HG03108 (cell line): ENCODE measurements around the gene CPXM1.

Experiments used
- ATAC-seq: cut with Tn5 transposase; IDR thresholded peaks from one replicate; pipeline ENCODE4 v1.9.1; 2021; ENCODE audit warnings: moderate library complexity; ENCODE audit not compliant: unreplicated experiment

CPXM1 gene

DNA sequence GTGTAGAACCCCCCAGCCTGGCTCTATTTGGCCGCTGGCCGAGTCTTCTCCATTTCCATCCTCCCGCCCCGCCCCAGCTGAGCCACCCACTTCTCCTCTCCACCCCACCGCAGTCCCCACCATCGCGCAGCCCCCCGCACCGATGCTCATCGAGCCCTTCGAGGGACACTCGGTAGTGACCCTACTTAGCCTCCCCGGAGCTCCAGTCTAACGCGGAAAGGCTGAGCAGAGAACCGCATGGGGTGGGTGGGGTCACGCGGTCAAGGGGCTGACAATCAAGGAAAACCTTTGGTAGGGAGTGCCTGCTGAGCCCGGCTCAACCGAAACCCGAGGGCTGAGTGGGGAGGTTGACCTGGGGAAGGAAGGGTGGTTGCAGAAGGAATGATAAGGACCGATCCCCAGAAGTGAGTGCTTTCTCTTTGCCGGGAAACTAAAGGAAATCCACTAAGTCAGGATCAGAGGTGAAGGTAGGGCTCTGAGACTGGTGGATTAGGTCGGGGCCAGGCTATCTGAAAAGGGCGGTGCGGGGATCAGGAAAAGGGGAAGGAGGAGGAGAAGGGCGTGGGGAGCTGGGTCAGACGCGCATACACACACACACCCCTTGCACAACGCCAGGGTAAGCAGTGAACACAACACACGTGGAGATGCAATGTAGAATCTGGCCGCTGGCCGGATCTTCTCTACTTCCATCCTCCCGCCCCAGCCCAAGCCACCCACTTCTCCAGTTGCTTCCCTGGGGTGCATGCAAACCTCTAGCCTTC lies 49.8 kb downstream of the CPXM1 start:
- ATAC-seq, result no peak

DNA sequence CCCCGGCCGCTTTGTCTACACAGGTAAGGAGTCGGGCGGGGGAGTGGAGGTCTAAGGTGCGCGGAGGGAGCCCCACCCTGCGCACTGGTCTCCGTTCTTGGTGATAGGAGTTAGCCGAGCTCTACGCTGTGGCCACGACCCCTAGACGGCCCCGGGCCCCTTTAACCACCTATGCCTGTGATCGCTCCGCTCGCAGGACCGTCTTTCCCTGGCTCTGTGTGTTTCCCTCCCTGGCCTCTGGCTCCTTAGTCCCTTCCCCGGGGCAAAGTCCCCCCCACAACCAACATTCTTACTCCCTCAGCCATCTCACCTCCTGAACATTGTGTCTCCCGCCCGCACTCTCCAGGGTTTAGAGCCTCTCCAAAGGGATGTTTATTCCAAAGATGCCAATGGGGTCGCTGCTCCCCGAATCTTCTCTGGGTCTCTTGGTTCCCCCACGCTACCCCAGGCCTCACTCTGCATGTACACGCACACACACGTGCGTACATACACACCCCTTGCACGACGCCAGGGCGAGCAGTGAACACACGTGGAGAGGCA lies 50.4 kb downstream of the CPXM1 start:
- ATAC-seq, result no peak

DNA sequence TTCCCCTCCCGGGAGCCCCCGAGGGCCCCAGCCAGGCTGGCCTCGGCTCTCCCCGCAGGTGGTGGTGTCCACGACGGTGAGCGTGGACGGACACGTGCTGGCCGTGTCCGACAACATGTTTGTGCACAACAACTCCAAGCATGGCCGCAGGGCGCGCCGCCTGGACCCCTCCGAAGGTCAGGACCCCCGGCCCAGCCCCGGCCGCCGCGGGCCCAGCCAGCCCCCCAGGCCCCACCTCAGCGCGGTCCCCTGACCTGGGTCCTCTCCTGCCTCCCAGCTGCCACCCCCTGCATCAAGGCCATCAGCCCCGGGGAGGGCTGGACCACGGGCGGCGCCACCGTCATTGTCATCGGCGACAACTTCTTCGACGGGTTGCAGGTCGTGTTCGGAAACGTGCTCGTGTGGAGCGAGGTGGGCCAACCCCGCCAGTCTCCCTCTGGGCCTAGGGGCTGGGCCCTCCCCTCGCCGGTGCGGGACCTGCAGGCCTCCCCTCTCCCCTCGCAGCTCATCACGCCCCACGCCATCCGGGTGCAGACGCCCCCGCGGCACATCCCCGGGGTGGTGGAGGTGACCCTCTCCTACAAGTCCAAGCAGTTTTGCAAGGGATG lies 51.0 kb downstream of the CPXM1 start:
- ATAC-seq, result no peak

DNA sequence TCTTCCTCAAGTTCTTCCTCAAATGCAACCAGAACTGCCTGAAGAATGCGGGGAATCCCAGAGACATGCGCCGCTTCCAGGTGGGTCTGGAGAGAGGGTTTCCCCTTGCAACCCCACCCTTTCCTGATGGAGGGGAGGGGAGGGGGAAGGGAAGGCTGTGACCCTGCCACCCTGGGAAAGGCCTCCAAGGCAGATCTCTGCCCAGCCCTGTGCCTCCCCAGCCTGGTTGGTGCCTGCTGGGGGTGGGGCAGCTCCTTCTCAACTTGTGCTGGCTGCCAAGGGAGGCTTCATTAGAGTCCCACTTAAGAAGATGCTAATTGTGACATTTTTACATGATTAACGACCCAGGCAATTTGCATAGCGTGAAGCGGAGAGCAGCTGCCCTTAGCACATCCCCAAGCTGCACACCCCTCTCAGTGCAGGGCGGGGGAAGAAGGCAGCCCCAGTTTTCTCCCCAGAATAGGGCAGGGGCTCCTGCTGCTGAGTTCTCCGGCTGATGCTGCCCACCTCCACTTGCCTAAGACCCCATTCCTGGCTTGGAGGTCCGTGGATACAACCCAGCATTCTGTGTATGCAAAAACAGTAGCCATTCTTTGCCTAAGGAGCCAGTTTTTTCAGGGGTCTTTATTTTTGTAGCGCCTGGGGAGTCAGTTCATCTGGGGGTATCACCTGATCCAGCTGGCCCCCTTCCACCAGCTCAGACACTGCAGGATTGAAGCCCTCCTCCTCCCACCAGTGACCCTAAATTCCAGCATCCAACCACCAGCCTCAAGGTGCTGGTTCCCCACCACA lies 51.7 kb downstream of the CPXM1 start:
- no peak for ATAC-seq

DNA sequence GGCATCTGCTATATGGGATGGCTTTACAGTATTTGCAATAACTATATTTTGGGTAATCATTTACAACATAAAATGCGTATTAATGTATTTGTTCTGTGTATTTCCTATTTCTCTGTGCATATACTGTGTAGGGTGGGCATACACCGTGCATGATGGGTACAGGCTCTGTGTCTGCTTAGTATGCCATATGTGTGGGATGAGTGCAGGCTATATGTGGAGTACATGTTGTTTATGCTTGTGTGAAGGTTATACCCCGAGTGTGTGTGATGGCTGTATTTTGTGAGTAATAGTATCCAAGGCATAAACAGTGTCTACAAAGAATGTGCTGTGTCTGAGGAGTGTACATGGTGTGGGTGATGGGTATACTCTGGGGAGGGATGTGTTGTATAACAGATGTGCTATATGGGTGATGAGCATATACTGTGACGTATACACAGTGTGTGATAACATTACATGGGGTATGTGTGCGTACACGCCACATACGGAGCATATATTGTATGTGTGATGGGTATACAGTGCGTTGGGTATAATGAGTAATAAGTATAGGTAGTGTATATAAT lies 52.7 kb downstream of the CPXM1 start:
- no peak for ATAC-seq

DNA sequence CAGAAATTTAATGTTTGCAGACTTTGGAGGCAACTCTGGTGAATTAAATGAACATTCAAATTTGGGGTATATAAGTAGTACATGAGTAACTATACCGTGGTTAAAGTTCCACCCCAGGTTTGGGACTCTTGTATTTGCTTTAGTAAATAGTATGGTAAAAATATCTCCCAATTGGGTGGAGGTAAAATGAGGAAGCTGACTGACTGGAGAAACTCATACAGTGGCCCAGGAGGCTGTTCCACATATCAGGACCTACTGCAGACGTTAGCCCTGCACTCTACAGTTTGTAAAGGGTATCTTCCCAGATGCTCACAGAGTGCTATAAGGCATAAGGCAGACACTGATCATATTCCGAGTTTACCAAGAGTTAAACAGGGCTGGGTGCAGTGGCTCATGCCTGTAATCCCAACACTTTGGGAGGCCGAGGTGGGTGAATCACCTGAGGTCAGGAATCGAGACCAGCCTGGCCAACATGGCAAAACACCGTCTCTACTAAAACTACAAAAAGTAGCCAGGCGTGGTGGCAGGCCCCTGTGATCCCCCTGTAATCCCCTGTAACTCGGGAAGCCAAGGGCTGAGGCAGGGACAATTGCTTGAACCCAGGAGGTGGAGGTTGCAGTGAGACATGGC lies 53.7 kb downstream of the CPXM1 start:
- ATAC-seq, result no peak

DNA sequence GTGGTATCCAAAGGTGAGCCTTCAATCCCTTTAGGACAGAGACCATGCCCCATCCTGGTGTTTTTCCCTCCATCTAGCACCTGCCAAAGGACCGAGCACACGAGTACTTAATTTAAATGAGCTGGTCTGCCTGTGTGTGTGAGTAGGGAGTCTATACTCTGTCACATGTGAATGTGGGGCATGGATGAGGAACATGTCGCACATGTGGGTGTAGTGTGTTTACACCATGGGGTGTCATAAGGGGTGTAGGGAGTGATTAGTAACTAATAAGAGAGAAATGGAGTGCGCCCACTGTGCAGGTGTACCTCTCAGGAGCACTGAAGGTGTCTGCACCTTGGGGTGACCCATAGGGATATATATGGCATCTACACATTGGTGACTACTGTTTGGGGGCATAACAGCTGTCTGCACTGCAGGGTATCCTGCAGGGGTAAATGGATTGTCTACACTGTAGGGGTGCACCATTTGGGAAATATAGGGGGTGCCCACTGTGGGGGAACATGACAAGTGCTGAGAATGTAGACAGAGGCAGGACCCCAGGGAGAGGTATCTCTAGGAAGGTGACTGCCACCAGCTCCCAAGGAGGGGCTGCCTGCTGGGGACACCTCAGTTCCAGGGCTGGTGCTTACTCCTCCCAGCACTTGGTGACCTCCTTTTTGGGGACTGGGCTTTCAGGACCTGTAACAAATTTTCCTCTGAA lies 54.3 kb downstream of the CPXM1 start:
- ATAC-seq, result no peak

DNA sequence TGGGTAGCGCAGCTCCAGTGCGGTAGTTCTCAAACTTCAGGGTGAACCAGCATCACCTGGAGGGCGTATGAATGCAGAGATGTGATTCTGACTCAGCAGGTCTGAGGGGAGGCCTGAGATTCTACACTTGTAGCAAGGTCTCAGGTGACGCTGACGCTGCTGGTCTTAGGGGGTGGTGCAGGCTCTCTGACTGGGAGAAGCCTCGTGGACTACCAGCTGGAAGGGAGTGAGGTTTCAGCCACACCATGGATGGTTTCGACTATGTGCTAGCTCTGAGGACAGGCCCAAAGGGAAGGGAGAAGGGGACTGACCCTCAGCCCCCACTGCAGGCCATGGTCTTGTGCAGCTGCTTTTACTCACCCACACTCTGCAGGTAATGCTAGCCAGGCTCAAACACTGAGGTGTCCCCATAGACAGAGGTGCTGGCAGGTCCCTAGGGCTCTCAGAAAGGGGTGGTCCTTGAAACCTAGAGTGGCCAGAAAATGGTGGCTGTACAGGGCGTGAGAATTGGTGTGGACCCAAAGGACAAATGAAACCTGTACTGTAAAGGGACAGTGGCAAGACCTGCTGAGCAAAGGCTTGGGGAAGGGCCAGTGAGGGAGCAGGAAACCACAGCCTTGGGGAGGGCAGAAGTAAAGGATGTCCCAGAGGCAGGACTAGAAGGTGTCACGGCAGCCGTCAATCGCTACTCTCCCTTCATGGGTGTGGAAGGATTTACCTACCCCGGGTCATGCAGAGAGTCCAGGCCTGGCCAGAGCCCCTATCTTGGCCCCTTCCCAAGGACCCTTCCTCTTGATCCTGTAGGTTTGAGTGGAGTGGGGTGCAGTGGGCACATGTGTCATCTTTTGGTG lies 55.1 kb downstream of the CPXM1 start:
- ATAC-seq, result no peak
